Naive thymus-derived CD4-positive, alpha-beta T cell (primary cell): Measurements from ENCODE around the gene CHTF8. TPM values are rescaled to one million over a fixed set of nuclear protein-coding genes. Genes with fewer than 3 reads are reported as not detected.

Source experiments
- ATAC-seq: fragments of 150-1000 bp; cut with Tn5 transposase; 2 replicates; pipeline ENCODE4 v1.10.0; 2021; ENCODE audit warnings: mild to moderate bottlenecking, moderate library complexity
- CTCF ChIA-PET: fragments of 350-600 bp; sonication (Branson Sonifier 250); formaldehyde crosslinking; loops from one replicate; lab custom pipeline; 2021; ENCODE audit warnings: antibody characterized with exemption; lab: Charles Lee
- POLR2A ChIA-PET: fragments of 350-600 bp; sonication (Branson Sonifier 250); formaldehyde crosslinking; loops from one replicate; lab custom pipeline; 2021; ENCODE audit warnings: antibody characterized with exemption, inconsistent platforms; lab: Charles Lee
- DNase-seq, 9 donors: peaks; one replicate each; pipeline versions ENCODE4 v3.0.0 to v3.0.0-alpha.2; 2020 to 2022; ENCODE audit warnings: mixed read lengths in 1 of 9
- H3K27ac ChIP-seq: one replicate; pipeline ENCODE4 v1.7.0; 2013; ENCODE audit warnings: mild to moderate bottlenecking, low read depth, low read length, moderate library complexity
- H3K27me3 ChIP-seq, 2 donors: one replicate each; pipeline ENCODE4 v1.7.0; 2013; ENCODE audit warnings: low read length in 2 of 2, mild to moderate bottlenecking in 2 of 2, moderate library complexity in 2 of 2; ENCODE audit not compliant: control insufficient read depth in 2 of 2, insufficient read depth in 2 of 2
- H3K36me3 ChIP-seq, 3 experiments: 1 replicate in 2 of 3; 2 replicates in 1 of 3; pipeline ENCODE4 v1.7.0; 2013; ENCODE audit warnings: low read length in 3 of 3, mild to moderate bottlenecking in 3 of 3, moderate library complexity in 1 of 3; ENCODE audit not compliant: insufficient read depth in 3 of 3, control insufficient read depth in 2 of 3
- H3K4me1 ChIP-seq, 2 donors: one replicate each; pipeline ENCODE4 v1.7.0; 2013; ENCODE audit warnings: low read length in 2 of 2, mild to moderate bottlenecking in 2 of 2, moderate library complexity in 1 of 2; ENCODE audit not compliant: control insufficient read depth in 2 of 2, insufficient read depth in 2 of 2
- H3K4me3 ChIP-seq: 2 replicates; pipeline ENCODE4 v1.7.0; 2013; ENCODE audit warnings: mild to moderate bottlenecking, low read length
- H3K9me3 ChIP-seq, 3 experiments: 1 replicate in 2 of 3; 2 replicates in 1 of 3; pipeline ENCODE4 v1.7.0; 2013; ENCODE audit warnings: low read length in 3 of 3; ENCODE audit not compliant: control insufficient read depth in 2 of 3
- H3K27ac Mint-ChIP-seq, 9 donors: one replicate each; pipeline ENCODE4 v1.8.0; 2020 to 2022; ENCODE audit warnings: mixed read lengths in 9 of 9, mild to moderate bottlenecking in 8 of 9, moderate library complexity in 5 of 9, inconsistent platforms in 2 of 9
- H3K27me3 Mint-ChIP-seq, 5 donors: one replicate each; pipeline ENCODE4 v1.8.0; 2021 to 2022; ENCODE audit warnings: mixed read lengths in 5 of 5, mild to moderate bottlenecking in 1 of 5
- H3K36me3 Mint-ChIP-seq, 5 donors: one replicate each; pipeline ENCODE4 v1.8.0; 2020 to 2022; ENCODE audit warnings: mixed read lengths in 5 of 5, mild to moderate bottlenecking in 3 of 5, inconsistent platforms in 1 of 5
- H3K4me1 Mint-ChIP-seq, 7 donors: one replicate each; pipeline ENCODE4 v1.8.0; 2020 to 2022; ENCODE audit warnings: mixed read lengths in 7 of 7, mild to moderate bottlenecking in 3 of 7, inconsistent platforms in 1 of 7
- H3K4me3 Mint-ChIP-seq, 10 donors: one replicate each; pipeline ENCODE4 v1.8.0; 2020 to 2022; ENCODE audit warnings: mild to moderate bottlenecking in 10 of 10, mixed read lengths in 10 of 10, moderate library complexity in 6 of 10, inconsistent platforms in 2 of 10
- H3K9me3 Mint-ChIP-seq, 11 donors: one replicate each; pipeline ENCODE4 v1.8.0; 2020 to 2022; ENCODE audit warnings: mixed read lengths in 11 of 11, mild to moderate bottlenecking in 4 of 11, inconsistent platforms in 1 of 11, moderate library complexity in 1 of 11
- intact Hi-C, 2 donors: fragments of 100-400 bp; cut with micrococcal nuclease; formaldehyde crosslinking; loops; one replicate each; pipeline ENCODE4 v1.15.1; 2023
- polyA plus RNA-seq, 2 donors: library from polyadenylated mRNA; unstranded; fragments of 300-500 nt; fragmentation: Illumina TruSeq; gene quantifications; one replicate each; pipeline ENCODE4 v1.2.3, GENCODE V29; 2021
- total RNA-seq, 6 experiments: library from RNA in 5 of 6; stranded (reverse) in 5 of 6; gene quantifications; 1 replicate in 5 of 6; 2 replicates in 1 of 6; pipeline ENCODE4 v1.2.3 and lab custom pipeline; 2021 to 2026

CHTF8 gene
- total and polyA plus RNA-seq, 7 experiments from 2014 or later, result 53.3 to 210 (median 141) TPM

DNA sequence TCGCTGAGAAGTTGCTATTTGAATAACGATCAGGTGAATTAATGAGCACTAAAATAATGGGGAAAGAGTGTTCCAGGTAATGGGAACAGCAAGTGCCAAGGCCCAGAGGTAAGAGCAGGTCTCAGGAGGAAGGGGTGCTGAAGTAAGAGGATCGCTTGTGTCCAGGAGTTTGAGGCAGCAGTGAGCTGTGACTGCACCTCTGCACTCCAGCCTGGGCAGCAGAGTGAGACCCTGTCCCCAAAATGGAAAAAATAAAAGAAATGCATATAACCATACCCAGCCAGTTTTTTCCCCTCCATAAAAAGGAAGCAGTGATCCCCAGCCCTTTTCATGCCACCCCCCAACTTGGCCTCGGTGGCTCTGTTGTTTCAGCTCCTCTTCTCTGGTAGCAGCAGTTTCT lies 43.7 kb downstream of the CHTF8 start:
- peaks cover 0 to 4% of the 10 kb centered on the region in 2 donors for H3K4me1 ChIP-seq
- ATAC-seq (no peak), DNase-seq (no peak)
- no peak overlapping the region for H3K4me3 ChIP-seq
- H3K4me1 Mint-ChIP-seq, result peaks cover 0 to 16% (median 7%) of the 10 kb centered on the region in 7 donors
- no peaks in the 10 kb centered on the region for H3K9me3 Mint-ChIP-seq
- CTCF ChIA-PET, result no interaction called here
- H3K9me3 ChIP-seq, result no peaks in the 10 kb centered on the region
- peaks cover 3 to 20% (median 8%) of the 10 kb centered on the region in 5 donors for H3K36me3 Mint-ChIP-seq
- no peak overlapping the region for H3K4me3 Mint-ChIP-seq
- peak overlapping the region in 3 of 9 donors; percentile 5 to 87 (median 64) for H3K27ac Mint-ChIP-seq
- no peaks in the 10 kb centered on the region for H3K27me3 ChIP-seq
- H3K27me3 Mint-ChIP-seq, result no peaks in the 10 kb centered on the region
- POLR2A ChIA-PET, result no interaction called here
- H3K27ac ChIP-seq, result no peak overlapping the region
- intact Hi-C loops, result no loop called here
- H3K36me3 ChIP-seq, result peaks cover 0 to 15% (median 0%) of the 10 kb centered on the region in 3 experiments

DNA sequence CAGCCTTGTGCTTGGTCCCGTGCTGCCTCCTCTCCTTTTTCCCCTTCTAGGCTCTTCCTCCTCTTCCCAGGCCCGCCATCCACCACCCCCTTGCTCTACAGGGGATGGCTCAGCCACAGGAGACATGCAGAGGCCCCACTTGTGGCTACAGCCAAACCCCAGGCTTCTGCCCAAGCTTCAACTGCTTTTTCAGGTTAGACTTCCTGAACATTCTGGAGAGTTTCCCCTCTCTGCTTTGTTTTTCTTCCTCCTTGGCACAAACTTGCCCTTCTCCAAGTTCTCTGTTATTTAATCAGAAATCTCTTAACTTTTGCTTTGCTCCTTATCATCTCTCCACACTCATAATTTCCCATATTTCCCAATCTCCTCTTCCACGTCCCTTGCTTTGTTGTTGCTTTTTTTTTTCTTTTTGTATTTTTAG lies 45.2 kb downstream of the CHTF8 start:
- ChIA-PET POLR2A (no interaction called here), CTCF (no interaction called here)
- Histone ChIP-seq H3K4me3 (no peak overlapping the region), H3K27ac (no peak overlapping the region), H3K4me1 (peaks cover 0 to 4% of the 10 kb centered on the region in 2 donors), H3K9me3 (no peaks in the 10 kb centered on the region), H3K36me3 (peaks cover 0 to 21% (median 0%) of the 10 kb centered on the region in 3 experiments), H3K27me3 (no peaks in the 10 kb centered on the region)
- H3K4me3 Mint-ChIP-seq, result no peak overlapping the region
- no peaks in the 10 kb centered on the region for H3K27me3 Mint-ChIP-seq
- no peak for ATAC-seq
- H3K4me1 Mint-ChIP-seq, result peaks cover 0 to 16% (median 7%) of the 10 kb centered on the region in 7 donors
- peaks cover 3 to 23% (median 9%) of the 10 kb centered on the region in 5 donors for H3K36me3 Mint-ChIP-seq
- intact Hi-C loops, result no loop called here
- no peak for DNase-seq
- no peaks in the 10 kb centered on the region for H3K9me3 Mint-ChIP-seq
- peak overlapping the region in 4 of 9 donors; percentile 52 to 80 (median 59) for H3K27ac Mint-ChIP-seq

DNA sequence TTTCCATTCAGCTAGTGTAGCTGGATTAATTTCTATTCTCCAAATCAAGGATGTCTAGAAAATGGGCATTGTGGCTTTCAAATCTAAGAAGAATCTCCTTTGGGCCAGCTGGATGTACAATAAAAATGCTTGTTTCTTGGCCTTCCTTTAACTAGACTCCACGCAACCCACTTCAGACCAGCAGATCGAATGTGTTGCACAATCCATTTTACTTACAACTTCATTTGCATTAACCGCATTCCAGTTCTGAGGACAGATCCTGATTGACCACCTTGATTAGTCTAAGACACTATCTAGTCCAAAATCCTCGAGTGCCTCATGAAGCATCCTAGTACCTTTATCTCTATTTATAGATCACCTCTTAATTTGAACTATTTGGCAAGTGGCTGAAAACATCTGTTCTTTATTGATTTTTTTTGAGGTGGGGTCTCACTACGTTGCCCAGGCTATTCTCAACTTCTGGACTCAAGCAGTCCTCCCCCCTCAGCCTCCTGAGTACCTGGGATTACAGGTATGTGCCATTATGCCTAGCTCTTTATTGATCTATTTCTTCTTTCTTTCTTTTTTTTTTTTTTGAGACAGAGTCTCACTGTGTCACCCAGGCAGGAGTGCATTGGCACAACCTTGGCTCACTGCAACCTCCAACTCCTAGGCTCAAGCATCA lies 47.2 kb downstream of the CHTF8 start:
- Histone ChIP-seq H3K4me3 (no peak overlapping the region), H3K4me1 (peaks cover 0 to 4% of the 10 kb centered on the region in 2 donors), H3K36me3 (peaks cover 0 to 21% (median 0%) of the 10 kb centered on the region in 3 experiments), H3K27ac (no peak overlapping the region), H3K27me3 (no peaks in the 10 kb centered on the region), H3K9me3 (no peaks in the 10 kb centered on the region)
- Mint-ChIP-seq H3K27ac (no peak overlapping the region), H3K27me3 (no peaks in the 10 kb centered on the region), H3K9me3 (no peaks in the 10 kb centered on the region), H3K36me3 (peaks cover 3 to 20% (median 9%) of the 10 kb centered on the region in 5 donors), H3K4me1 (peaks cover 0 to 16% (median 7%) of the 10 kb centered on the region in 7 donors), H3K4me3 (no peak overlapping the region)
- DNase-seq (no peak), ATAC-seq (no peak)
- ChIA-PET CTCF (no interaction called here), POLR2A (no interaction called here)
- intact Hi-C loops, result no loop called here

DNA sequence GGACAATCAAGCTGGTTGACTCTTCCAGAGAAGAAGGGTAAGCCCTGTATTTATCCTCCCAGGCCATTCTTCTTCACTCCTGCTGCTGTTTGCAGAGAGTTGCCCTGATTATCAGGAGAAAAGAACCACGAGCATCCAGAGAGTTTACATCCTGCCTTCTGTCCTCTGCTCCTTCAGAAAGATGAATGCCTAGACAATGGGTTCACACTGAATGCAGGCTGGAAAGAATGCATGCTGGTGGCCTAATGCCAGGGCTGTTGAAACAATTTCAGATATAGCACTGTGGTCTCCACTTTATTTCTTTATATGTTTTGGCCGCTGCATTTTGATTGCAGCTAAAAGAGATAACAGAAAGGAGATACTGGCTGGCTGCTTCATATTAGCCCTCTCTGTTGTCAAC lies 48.1 kb downstream of the CHTF8 start:
- CTCF ChIA-PET, result no interaction called here
- H3K4me3 ChIP-seq, result no peak overlapping the region
- no peak for DNase-seq
- H3K4me3 Mint-ChIP-seq, result no peak overlapping the region
- no peaks in the 10 kb centered on the region for H3K27me3 Mint-ChIP-seq
- H3K9me3 Mint-ChIP-seq, result no peaks in the 10 kb centered on the region
- H3K9me3 ChIP-seq, result no peaks in the 10 kb centered on the region
- H3K36me3 ChIP-seq, result peaks cover 0 to 21% (median 0%) of the 10 kb centered on the region in 3 experiments
- no peak for ATAC-seq
- peaks cover 0 to 13% (median 7%) of the 10 kb centered on the region in 7 donors for H3K4me1 Mint-ChIP-seq
- POLR2A ChIA-PET, result no interaction called here
- H3K27ac Mint-ChIP-seq, result peak overlapping the region in 1 of 9 donors; percentile 68
- H3K36me3 Mint-ChIP-seq, result peaks cover 3 to 20% (median 9%) of the 10 kb centered on the region in 5 donors
- intact Hi-C loops, result no loop called here
- no peaks in the 10 kb centered on the region for H3K27me3 ChIP-seq
- H3K4me1 ChIP-seq, result peaks cover 0 to under 1% of the 10 kb centered on the region in 2 donors
- H3K27ac ChIP-seq, result no peak overlapping the region

DNA sequence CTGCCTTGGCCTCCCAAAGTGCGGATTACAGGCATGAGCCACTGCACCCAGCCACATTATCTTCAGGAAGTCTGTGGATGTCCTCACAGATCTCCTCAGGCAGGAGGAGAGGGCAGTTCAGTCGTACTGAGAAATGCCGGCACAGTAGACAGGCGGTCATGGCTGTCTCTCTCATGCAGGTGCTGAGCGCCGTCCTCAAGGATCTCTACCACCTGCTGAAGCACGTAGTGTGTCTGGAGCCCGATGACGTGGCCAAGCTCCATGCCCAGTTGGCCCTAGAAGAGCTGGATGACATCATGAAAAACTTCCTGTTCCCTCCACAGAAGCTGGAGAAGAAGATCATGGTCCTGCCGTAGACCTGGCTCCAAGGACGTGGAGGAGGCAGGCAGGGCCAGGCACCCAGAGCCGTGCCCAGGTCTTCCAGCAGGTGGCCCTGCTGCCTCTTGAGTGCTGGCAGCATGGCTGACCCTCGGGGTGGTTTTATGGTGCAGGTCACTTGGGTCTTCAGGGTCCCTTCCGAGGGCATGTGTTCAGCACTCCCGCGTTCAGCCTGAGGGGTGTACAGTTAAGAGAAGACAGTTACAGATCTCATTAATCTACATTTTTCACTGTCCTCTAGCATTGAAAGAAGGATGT lies 49.0 kb downstream of the CHTF8 start:
- Histone ChIP-seq H3K9me3 (no peaks in the 10 kb centered on the region), H3K36me3 (peaks cover 0 to 21% (median 0%) of the 10 kb centered on the region in 3 experiments), H3K27ac (no peak overlapping the region), H3K4me3 (no peak overlapping the region), H3K27me3 (no peaks in the 10 kb centered on the region), H3K4me1 (no peaks in the 10 kb centered on the region)
- Mint-ChIP-seq H3K27me3 (no peaks in the 10 kb centered on the region), H3K36me3 (peaks cover 3 to 20% (median 9%) of the 10 kb centered on the region in 5 donors), H3K27ac (peak overlapping the region in 3 of 9 donors; percentile 32 to 68 (median 45)), H3K9me3 (no peaks in the 10 kb centered on the region), H3K4me1 (peaks cover 0 to 7% (median under 1%) of the 10 kb centered on the region in 7 donors), H3K4me3 (no peak overlapping the region)
- intact Hi-C loops, result no loop called here
- POLR2A ChIA-PET, result no interaction called here
- no peak for DNase-seq
- ATAC-seq, result no peak
- CTCF ChIA-PET, result no interaction called here

DNA sequence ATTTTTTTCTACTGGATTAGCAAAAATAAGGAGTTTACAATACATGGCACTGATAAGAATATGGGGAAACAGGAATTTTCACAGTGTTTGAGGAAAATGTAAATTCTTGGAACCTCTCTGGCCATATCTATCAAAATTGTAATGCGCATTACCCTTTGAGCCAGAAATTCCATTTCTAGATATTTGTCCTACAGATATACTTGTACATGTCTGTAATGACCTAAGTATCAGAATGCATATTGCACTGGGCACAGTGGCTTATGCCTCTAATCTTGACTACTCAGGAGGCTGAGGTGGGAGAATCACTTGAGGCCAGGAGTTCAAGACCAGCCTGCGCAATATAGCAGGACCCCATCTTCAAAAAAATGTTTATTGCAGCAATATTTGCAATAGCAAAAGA lies 52.7 kb downstream of the CHTF8 start:
- Histone ChIP-seq H3K36me3 (peaks cover 0 to 15% (median 0%) of the 10 kb centered on the region in 3 experiments), H3K9me3 (no peaks in the 10 kb centered on the region), H3K27me3 (no peaks in the 10 kb centered on the region), H3K4me1 (no peaks in the 10 kb centered on the region), H3K4me3 (no peak overlapping the region), H3K27ac (no peak overlapping the region)
- ATAC-seq (no peak), DNase-seq (no peak)
- Mint-ChIP-seq H3K9me3 (no peaks in the 10 kb centered on the region), H3K27me3 (no peaks in the 10 kb centered on the region), H3K36me3 (peaks cover 0 to 7% (median 3%) of the 10 kb centered on the region in 5 donors), H3K27ac (peak overlapping the region in 1 of 9 donors; percentile 66), H3K4me1 (no peaks in the 10 kb centered on the region), H3K4me3 (no peak overlapping the region)
- intact Hi-C loops, result no loop called here
- CTCF ChIA-PET, result no interaction called here
- POLR2A ChIA-PET, result interaction anchor here (0.6 kb wide), 2 partner anchors 136 to 142 kb away, joined by 3 read pairs; no protein-coding TSS in a partner anchor
